B cell (primary cell): ENCODE measurements around the gene ZDHHC11. TPM values are rescaled to one million over a fixed set of nuclear protein-coding genes. Genes with fewer than 3 reads are reported as not detected.
A peak's percentile ranks its signal among the peaks of the same experiment; 100 is the strongest.

Experiments
- ATAC-seq: fragments of 200-7000 bp; cut with Tn5 transposase; one replicate; pipeline ENCODE4 v1.10.0; 2021; ENCODE audit warnings: low read depth, mild to moderate bottlenecking, moderate number of reproducible peaks, moderate library complexity
- CTCF ChIA-PET: fragments of 350-600 bp; sonication (Branson Sonifier 250); formaldehyde crosslinking; loops from one replicate; lab custom pipeline; 2021; ENCODE audit warnings: antibody characterized with exemption, inconsistent platforms; lab: Charles Lee
- POLR2A ChIA-PET: fragments of 350-600 bp; sonication (Branson Sonifier 250); formaldehyde crosslinking; loops from one replicate; lab custom pipeline; 2021; ENCODE audit warnings: antibody characterized with exemption; lab: Charles Lee
- DNase-seq: peaks from one replicate; pipeline ENCODE4 v3.0.0; 2013
- H2AFZ ChIP-seq: 2 replicates; pipeline ENCODE4 v1.6.1; 2012; ENCODE audit warnings: mild to moderate bottlenecking, low read depth, low read length; ENCODE audit not compliant: insufficient read depth, poor library complexity, severe bottlenecking
- H3K27ac ChIP-seq, 2 donors: 1 replicate in 1 of 2; 2 replicates in 1 of 2; pipeline ENCODE4 v1.5.1; 2012 to 2013; ENCODE audit warnings: low read length in 2 of 2, mild to moderate bottlenecking in 2 of 2, moderate library complexity in 1 of 2
- H3K27me3 ChIP-seq, 4 experiments: fragments of 200-600 bp in 1 of 4; sonication (generic) in 1 of 4; replicated peaks in 1 of 4; 1 replicate in 2 of 4; 2 replicates in 2 of 4; pipeline versions ENCODE4 v1.6.1 to v1.7.0; 2013 to 2016; ENCODE audit warnings: low read length in 3 of 4, mild to moderate bottlenecking in 2 of 4, mixed read lengths in 1 of 4, moderate library complexity in 1 of 4; ENCODE audit not compliant: insufficient read depth in 4 of 4, control insufficient read depth in 3 of 4; ENCODE audit errors: control extremely low read depth in 1 of 4
- H3K36me3 ChIP-seq, 2 experiments: replicated peaks in 1 of 2; 1 replicate in 1 of 2; 2 replicates in 1 of 2; pipeline versions ENCODE4 v1.6.1 to v1.7.1; 2013; ENCODE audit warnings: low read length in 1 of 2; ENCODE audit not compliant: insufficient read depth in 2 of 2, control insufficient read depth in 1 of 2; ENCODE audit errors: control extremely low read depth in 1 of 2, extremely low read depth in 1 of 2
- H3K4me1 ChIP-seq, 2 donors: fragments of 200-600 bp in 1 of 2; sonication (generic) in 1 of 2; 1 replicate in 1 of 2; 2 replicates in 1 of 2; pipeline versions ENCODE4 v1.5.1 to v1.6.1; 2013 to 2017; ENCODE audit warnings: low read length in 2 of 2; ENCODE audit not compliant: control insufficient read depth in 2 of 2, insufficient read depth in 2 of 2
- H3K4me2 ChIP-seq: replicated peaks from 2 replicates; pipeline ENCODE3; 2012; ENCODE audit warnings: mild to moderate bottlenecking, low read depth, low read length; ENCODE audit not compliant: poor library complexity, severe bottlenecking
- H3K4me3 ChIP-seq, 5 experiments: fragments of 200-600 bp in 1 of 5; sonication (generic) in 1 of 5; 1 replicate in 3 of 5; 2 replicates in 2 of 5; pipeline versions ENCODE4 v1.5.1 to v1.7.0; 2011 to 2016; ENCODE audit warnings: low read length in 4 of 5, mild to moderate bottlenecking in 4 of 5, low read depth in 2 of 5, control low read depth in 1 of 5, moderate library complexity in 1 of 5; ENCODE audit not compliant: insufficient read depth in 1 of 5; ENCODE audit errors: control extremely low read depth in 1 of 5, extremely low read depth in 1 of 5
- H3K79me2 ChIP-seq: fragments of 200-600 bp; sonication (generic); one replicate; pipeline ENCODE4 v1.6.0; 2016; ENCODE audit warnings: low read length; ENCODE audit not compliant: control insufficient read depth, insufficient read depth
- H3K9ac ChIP-seq: fragments of 200-600 bp; sonication (generic); 2 replicates; pipeline ENCODE4 v1.6.1; 2017; ENCODE audit warnings: mild to moderate bottlenecking, low read length, moderate library complexity
- H3K9me3 ChIP-seq, 3 donors: one replicate each; pipeline versions ENCODE4 v1.6.1 to v1.7.1; 2013; ENCODE audit warnings: low read length in 2 of 3; ENCODE audit not compliant: control insufficient read depth in 2 of 3, insufficient read depth in 1 of 3; ENCODE audit errors: control extremely low read depth in 1 of 3
- H4K20me1 ChIP-seq: 2 replicates; pipeline ENCODE4 v1.6.0; 2012; ENCODE audit warnings: mild to moderate bottlenecking, low read length; ENCODE audit not compliant: insufficient read depth, control insufficient read depth, poor library complexity, severe bottlenecking
- H3K27ac Mint-ChIP-seq: one replicate; pipeline ENCODE4 v1.8.0; 2021; ENCODE audit warnings: mixed read lengths
- H3K27me3 Mint-ChIP-seq: one replicate; pipeline ENCODE4 v1.8.0; 2021; ENCODE audit warnings: mixed read lengths
- H3K4me1 Mint-ChIP-seq: one replicate; pipeline ENCODE4 v1.8.0; 2021; ENCODE audit warnings: mixed read lengths
- H3K4me3 Mint-ChIP-seq: one replicate; pipeline ENCODE4 v1.8.0; 2021; ENCODE audit warnings: mixed read lengths
- H3K9me3 Mint-ChIP-seq: one replicate; pipeline ENCODE4 v1.8.0; 2022; ENCODE audit warnings: mixed read lengths; ENCODE audit not compliant: insufficient read depth
- EZH2 ChIP-seq: IDR thresholded peaks from 2 replicates; pipeline ENCODE4 v1.6.1; 2012; ENCODE audit warnings: borderline replicate concordance, low read depth, mild to moderate bottlenecking, moderate library complexity, low read length; ENCODE audit not compliant: insufficient read depth, poor library complexity, severe bottlenecking
- WGBS: methylation state at CpG from one replicate; pipeline ENCODE4 v1.1.5; 2013; ENCODE audit warnings: missing lambda C conversion rate; ENCODE audit not compliant: insufficient coverage; 5-methylcytosine and 5-hydroxymethylcytosine counted together
- intact Hi-C: fragments of 100-400 bp; cut with micrococcal nuclease; formaldehyde crosslinking; loops from one replicate; pipeline ENCODE4 v1.10.0; 2022
- polyA minus RNA-seq: library from RNA; depleted of rRNA, polyadenylated mRNA; stranded (reverse); fragments of >200 nt; gene quantifications from 2 replicates; pipeline ENCODE4 v1.2.3, GENCODE V29; 2012
- polyA plus RNA-seq: library from polyadenylated mRNA; depleted of rRNA; stranded (reverse); fragments of >200 nt; gene quantifications from 2 replicates; pipeline ENCODE4 v1.2.3, GENCODE V29; 2012
- total RNA-seq, 2 donors: library from RNA; stranded (reverse); fragments of 120-200 nt in 1 of 2; gene quantifications; 1 replicate in 1 of 2; 2 replicates in 1 of 2; pipeline versions ENCODE4 v1.2.3 to v1.2.4, GENCODE V29; 2013 to 2022
- TF ChIP-seq, protein P1 (sequence below): fragments of 200-600 bp; IDR thresholded peaks from one replicate; pipeline ENCODE4 v1.8.0; 2022; ENCODE audit warnings: antibody characterized with exemption, mild to moderate bottlenecking

ZDHHC11 gene, protein sequence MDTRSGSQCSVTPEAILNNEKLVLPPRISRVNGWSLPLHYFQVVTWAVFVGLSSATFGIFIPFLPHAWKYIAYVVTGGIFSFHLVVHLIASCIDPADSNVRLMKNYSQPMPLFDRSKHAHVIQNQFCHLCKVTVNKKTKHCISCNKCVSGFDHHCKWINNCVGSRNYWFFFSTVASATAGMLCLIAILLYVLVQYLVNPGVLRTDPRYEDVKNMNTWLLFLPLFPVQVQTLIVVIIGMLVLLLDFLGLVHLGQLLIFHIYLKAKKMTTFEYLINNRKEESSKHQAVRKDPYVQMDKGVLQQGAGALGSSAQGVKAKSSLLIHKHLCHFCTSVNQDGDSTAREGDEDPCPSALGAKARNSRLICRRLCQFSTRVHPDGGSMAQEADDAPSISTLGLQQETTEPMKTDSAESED
- total RNA-seq (1.7 and 3.0 TPM in 2 replicates), polyA plus RNA-seq (0.69 and 1.2 TPM in 2 replicates), polyA minus RNA-seq (1.9 and 3.6 TPM in 2 replicates)
- total RNA-seq (2013): 0.58 TPM

DNA sequence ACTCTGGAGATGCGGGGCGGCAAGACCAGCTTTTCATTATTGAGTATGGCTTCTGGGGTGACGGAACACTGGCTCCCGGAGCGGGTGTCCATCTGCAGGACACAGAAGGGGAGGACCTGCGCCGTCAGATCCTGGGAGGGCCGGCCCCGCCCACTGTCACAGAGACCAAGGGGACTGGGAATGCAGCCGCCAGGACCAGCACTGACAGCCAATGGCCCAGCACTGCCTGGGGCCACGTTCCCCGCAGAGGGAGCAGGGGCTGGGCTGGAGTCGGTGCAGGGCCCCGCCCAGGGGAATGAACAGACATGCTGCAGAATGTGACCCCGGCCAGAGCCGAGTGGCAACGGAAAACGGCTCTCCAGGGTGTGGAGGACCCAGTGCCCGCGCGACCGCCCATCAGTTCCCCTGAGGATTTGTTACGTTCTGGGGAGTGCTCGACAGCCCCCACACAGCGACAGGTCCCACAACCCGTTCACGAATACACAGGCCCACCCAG is at the start of gene ZDHHC11:
Gene ZDHHC11 (minus strand): TSS at position 476 of the 496 bp plus-strand sequence. CDS start 384 bp downstream, at position 92.
- Histone ChIP-seq H3K4me1 (no peaks in the 10 kb centered on the region), H3K27ac (no peak within 1 kb of the TSS), H3K4me2 (no peak within 1 kb of the TSS), H3K36me3 (no peaks in the 10 kb centered on the region), H4K20me1 (no peaks in the 10 kb centered on the region), H3K9ac (no peak within 1 kb of the TSS), H3K4me3 (no peak within 1 kb of the TSS), H3K79me2 (no peaks in the 10 kb centered on the region), H3K9me3 (no peaks in the 10 kb centered on the region), H2AFZ (no peak within 1 kb of the TSS), H3K27me3 (peaks cover 0 to 3% (median 0%) of the 10 kb centered on the region in 4 experiments)
- no peak within 1 kb of the TSS for H3K4me3 Mint-ChIP-seq
- H3K4me1 Mint-ChIP-seq: peaks cover 6% of the 10 kb centered on the region
- CTCF ChIA-PET: no interaction called here
- no peaks in the 10 kb centered on the region for H3K9me3 Mint-ChIP-seq
- peaks cover 6% of the 10 kb centered on the region for H3K27me3 Mint-ChIP-seq
- intact Hi-C loops: no loop called here
- no peak for TF ChIP-seq EZH2
- TF ChIP-seq, protein P1, sequence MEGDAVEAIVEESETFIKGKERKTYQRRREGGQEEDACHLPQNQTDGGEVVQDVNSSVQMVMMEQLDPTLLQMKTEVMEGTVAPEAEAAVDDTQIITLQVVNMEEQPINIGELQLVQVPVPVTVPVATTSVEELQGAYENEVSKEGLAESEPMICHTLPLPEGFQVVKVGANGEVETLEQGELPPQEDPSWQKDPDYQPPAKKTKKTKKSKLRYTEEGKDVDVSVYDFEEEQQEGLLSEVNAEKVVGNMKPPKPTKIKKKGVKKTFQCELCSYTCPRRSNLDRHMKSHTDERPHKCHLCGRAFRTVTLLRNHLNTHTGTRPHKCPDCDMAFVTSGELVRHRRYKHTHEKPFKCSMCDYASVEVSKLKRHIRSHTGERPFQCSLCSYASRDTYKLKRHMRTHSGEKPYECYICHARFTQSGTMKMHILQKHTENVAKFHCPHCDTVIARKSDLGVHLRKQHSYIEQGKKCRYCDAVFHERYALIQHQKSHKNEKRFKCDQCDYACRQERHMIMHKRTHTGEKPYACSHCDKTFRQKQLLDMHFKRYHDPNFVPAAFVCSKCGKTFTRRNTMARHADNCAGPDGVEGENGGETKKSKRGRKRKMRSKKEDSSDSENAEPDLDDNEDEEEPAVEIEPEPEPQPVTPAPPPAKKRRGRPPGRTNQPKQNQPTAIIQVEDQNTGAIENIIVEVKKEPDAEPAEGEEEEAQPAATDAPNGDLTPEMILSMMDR: no peak
- no peak within 1 kb of the TSS for H3K27ac Mint-ChIP-seq
- DNase-seq: no peak
- 81% methylated on average over 27 of the region's 27 CpGs for WGBS
- POLR2A ChIA-PET: no interaction called here
- ATAC-seq: no peak

DNA sequence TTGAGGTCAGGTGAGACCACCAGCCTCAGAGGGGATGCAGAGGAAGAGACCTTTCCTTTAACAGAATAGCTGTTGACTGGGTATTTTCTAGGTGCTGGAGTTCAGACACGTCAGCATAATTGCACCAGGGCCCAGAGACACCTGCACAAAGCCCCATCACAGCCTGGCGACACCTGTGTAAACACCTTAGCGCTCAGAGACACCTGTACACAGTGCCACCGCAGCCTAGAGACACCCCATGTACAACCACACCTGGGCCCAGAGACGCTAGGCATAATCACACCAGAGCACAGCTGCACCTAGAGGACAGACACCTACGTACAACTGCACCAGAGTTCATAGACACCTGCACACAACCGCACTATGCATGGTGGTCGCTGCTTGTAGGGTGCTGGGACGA is 42.9 kb upstream of the ZDHHC11 start:
- Histone ChIP-seq H2AFZ (peak overlapping the region; percentile 88), H3K36me3 (peaks cover 1 to 24% of the 10 kb centered on the region in 2 experiments), H3K9me3 (no peaks in the 10 kb centered on the region), H3K79me2 (peaks cover 36% of the 10 kb centered on the region), H3K27ac (no peak overlapping the region), H3K4me1 (peaks cover 13 to 19% of the 10 kb centered on the region in 2 donors), H3K4me2 (peak overlapping the region; percentile 85), H3K27me3 (no peaks in the 10 kb centered on the region), H3K4me3 (no peak overlapping the region), H4K20me1 (peaks cover 15% of the 10 kb centered on the region), H3K9ac (no peak overlapping the region)
- Mint-ChIP-seq H3K4me3 (peak overlapping the region; percentile 74), H3K27me3 (no peaks in the 10 kb centered on the region), H3K4me1 (peaks cover 16% of the 10 kb centered on the region), H3K9me3 (no peaks in the 10 kb centered on the region), H3K27ac (no peak overlapping the region)
- WGBS: 88% methylated on average over 9 of the region's 9 CpGs
- CTCF ChIA-PET: interaction anchor here (2.4 kb wide), 1 partner anchor 9 kb away, joined by 11 read pairs; no protein-coding TSS in a partner anchor
- intact Hi-C loops: loop anchor here (5.0 kb wide), 1 partner anchor 909 kb away; the partner anchor contains the start of gene NDUFS6
- ATAC-seq: no peak
- TF ChIP-seq, protein P1: no peak
- TF ChIP-seq EZH2: no peak
- no peak for DNase-seq
- POLR2A ChIA-PET: no interaction called here
